CD4-positive, alpha-beta T cell treated with Interleukin-10 for 1 hour (primary cell): Measurements from ENCODE around the gene COQ8B.
"Not testable (repeated sequence)": the region's sequence is repeated elsewhere in the genome, so short reads cannot be mapped to it uniquely, and the experiment has no call there.

Experiments
- DNase-seq: peaks from one replicate; pipeline ENCODE4 v3.0.0-alpha.2; 2020

Gene COQ8B

GRCh38 chr19:40663695-40664692, 52.7 kb downstream of the COQ8B start:
- peak; percentile 18 for DNase-seq

GRCh38 chr19:40662925-40663694, 53.6 kb downstream of the COQ8B start:
- DNase-seq, result peak; percentile 92

- DNase-seq, result no peak
These were observed 55.1 kb downstream of the COQ8B start for GRCh38 chr19:40661616-40662015.

- no peak for DNase-seq
These were observed 57.1 kb downstream of the COQ8B start for GRCh38 chr19:40659566-40659965.

DNA sequence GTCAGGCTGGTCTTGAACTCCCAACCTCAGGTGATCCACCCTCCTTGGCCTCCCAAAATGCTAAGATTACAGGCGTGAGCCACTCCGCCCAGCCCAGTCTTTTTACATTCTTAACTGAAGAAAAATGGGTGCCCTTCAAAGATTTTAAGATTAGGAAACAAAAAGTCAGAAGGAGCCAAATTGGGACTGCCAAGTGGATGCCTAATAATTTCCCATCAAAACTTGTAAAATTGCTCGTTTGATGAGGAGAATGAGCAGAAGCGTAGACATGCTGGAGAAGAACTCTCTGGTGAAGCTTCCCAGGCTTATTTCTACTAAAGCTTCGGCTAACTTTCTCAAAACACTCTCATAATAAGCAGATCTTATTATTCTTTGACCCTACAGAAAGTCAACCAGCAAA, 57.6 kb downstream of the COQ8B start:
- DNase-seq, result no peak

DNA sequence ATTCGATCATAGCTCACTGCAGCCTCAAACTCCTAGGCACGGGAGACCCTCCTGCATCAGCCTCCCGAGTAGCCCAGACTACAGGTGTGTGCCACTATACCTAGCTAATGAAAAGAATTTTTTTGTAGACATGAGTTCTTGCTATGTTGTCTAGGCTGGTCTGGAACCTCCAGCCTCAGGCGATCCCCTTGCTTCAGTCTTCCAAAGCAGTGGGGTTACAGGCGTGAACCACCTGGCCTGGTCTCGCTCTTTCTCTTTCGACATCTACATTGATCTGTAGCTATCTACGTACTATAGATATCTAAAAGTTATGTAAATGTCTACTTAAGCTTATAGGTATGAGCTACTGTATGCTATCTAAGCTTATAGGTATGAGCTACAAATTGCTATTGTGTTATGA, 58.7 kb downstream of the COQ8B start:
- DNase-seq, result no peak

DNA sequence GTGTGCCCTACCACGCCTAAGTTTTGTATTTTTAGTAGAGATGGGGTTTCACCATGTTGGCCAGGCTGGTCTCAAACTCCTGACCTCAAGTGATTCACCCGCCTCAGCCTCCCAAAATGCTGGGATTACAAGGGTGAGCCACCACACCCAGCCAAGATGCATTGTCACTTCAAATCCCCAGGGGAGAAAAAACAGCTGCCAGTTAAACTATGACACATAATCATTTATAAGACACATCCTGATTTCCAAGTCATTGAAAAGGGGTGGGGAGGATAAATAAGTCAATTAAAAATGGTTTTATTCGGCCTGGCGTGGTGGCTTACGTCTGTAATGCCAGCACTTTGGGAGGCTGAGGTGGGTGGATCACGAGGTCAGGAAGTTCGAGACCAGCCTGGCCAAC, 61.0 kb downstream of the COQ8B start:
- not testable (repeated sequence) for DNase-seq

DNA sequence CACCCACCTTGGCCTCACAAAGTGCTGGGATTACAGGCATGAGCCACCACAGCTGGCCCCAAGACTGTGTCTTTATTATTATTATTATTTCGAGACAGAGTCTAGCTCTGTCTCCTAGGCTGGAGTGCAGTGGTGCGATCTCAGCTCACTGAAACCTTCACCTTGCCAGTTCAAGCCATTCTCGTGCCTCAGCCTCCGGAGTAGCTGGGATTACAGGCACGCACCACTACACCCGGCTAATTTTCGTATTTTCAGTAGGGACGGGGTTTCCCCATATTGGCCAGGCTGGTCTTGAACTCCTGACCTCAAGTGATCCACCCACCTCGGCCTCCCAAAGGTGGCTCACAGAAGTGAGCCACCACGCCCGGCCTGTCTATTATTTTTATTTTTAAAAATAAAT, 64.4 kb downstream of the COQ8B start:
- DNase-seq, result not testable (repeated sequence)

GRCh38 chr19:40650749-40651305, 65.9 kb downstream of the COQ8B start:
- DNase-seq, result no peak

DNA sequence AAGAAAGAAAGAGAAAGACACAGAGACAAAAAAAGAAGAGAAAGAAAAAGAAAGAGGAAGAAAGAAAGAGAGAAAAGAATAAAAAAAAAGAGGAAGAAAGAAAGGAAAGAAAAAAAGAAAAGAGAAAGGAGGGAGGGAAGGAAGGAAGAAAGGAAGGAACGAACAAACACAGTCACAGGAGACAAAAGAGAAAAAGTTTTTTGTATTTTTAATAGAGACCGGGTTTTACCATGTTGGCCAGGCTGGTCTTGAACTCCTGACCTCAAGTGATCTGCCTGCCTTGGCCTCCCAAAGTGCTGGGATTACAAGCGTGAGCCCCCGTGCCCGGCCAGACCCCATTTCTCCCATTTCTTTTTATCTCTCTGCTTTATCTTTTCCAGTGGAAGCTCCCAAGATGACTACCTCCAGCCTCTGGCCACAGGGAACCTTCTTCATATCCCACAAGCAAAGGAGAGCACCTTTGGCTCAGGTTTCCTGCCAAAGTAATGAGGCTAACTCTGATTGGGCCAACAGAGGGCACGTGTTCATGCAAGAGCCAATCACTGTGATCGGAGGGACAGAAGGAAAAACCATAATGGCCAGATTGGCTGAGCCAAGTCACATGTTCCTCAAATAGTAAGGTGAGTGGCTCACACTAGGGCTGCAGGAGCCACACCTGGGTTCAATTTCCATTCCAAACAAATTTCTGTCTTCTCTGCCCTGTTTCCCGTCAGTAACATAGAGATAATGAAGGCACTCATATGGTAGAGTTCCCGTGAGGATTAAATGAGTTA, 66.6 kb downstream of the COQ8B start:
- not testable (repeated sequence) for DNase-seq

GRCh38 chr19:40646743-40647254, 69.9 kb downstream of the COQ8B start:
- DNase-seq, result no peak

- no peak for DNase-seq
These were observed 73.9 kb downstream of the COQ8B start for GRCh38 chr19:40642757-40643305.

DNA sequence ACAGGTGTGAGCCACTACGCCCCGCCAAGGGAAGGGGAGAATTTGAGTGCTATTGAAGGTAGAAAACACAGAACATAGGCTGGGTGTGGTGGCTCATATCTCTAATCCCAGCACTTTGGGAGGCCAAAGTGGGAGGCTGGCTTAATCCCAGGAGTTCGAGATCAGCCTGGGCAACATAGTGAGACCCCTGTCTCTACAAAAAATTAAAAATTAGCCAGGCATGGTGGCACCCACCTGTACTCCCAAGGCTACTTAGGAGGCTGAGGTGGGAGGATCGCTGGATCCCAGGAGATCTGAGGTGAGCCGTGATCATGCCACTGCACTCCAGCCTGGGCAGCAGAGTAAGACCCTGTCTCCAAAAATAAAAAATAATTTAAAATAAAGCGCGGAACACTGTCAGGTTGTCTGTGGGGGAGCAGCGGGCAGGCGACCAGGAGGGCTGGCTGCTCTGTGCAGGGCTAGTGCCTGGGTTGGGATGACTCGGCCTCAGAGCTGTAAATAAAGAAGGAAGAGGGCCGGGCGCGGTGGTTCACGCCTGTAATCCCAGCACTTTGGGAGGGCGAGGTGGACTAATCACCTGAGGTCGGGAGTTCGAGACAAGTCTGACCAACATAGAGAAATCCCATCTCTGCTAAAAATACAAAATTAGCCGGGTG, 74.5 kb downstream of the COQ8B start:
- no peak for DNase-seq
